SU-DHL-6 (cell line): Measurements from ENCODE around the gene COL4A2.

Experiments used
- H2AFZ ChIP-seq: fragments of 200-600 bp; sonication (generic); 2 replicates; pipeline ENCODE4 v1.6.1; 2014; ENCODE audit warnings: low read depth, mild to moderate bottlenecking, moderate library complexity, mixed read lengths, antibody characterized with exemption, low read length; ENCODE audit not compliant: severe bottlenecking
- H3F3A ChIP-seq: fragments of 200-600 bp; shearing (Covaris generic); 2 replicates; pipeline ENCODE4 v1.6.0; 2016; ENCODE audit warnings: antibody characterized with exemption, mild to moderate bottlenecking; ENCODE audit not compliant: insufficient read depth
- H3K27ac ChIP-seq: fragments of 200-600 bp; sonication (generic); 2 replicates; pipeline ENCODE4 v1.5.1; 2016; ENCODE audit warnings: low read depth, mild to moderate bottlenecking, low read length, moderate library complexity, mixed read lengths
- H3K27me3 ChIP-seq: fragments of 200-600 bp; sonication (generic), shearing (Covaris generic); 2 replicates; pipeline ENCODE4 v1.6.0; 2014; ENCODE audit warnings: mild to moderate bottlenecking, low read length
- H3K36me3 ChIP-seq: fragments of 200-600 bp; sonication (generic); 2 replicates; pipeline ENCODE4 v1.6.1; 2014; ENCODE audit warnings: mild to moderate bottlenecking, low read length, mixed read lengths
- H3K4me2 ChIP-seq: fragments of 300-600, 200-600 bp; shearing (Covaris generic), sonication (generic); 2 replicates; pipeline ENCODE4 v1.6.0; 2014; ENCODE audit warnings: low read length, low read depth, mild to moderate bottlenecking; ENCODE audit not compliant: poor library complexity, severe bottlenecking
- H3K4me3 ChIP-seq: fragments of 200-600 bp; sonication (generic); 2 replicates; pipeline ENCODE4 v1.5.1; 2014; ENCODE audit warnings: antibody characterized with exemption, low read length, mild to moderate bottlenecking, mixed read lengths; ENCODE audit not compliant: insufficient read depth, poor library complexity, severe bottlenecking
- H3K79me2 ChIP-seq: fragments of 200-600 bp; sonication (generic); 2 replicates; pipeline ENCODE4 v1.6.1; 2014; ENCODE audit warnings: mild to moderate bottlenecking, low read length, moderate library complexity; ENCODE audit not compliant: insufficient read depth
- H3K9ac ChIP-seq: fragments of 200-600 bp; sonication (generic); 2 replicates; pipeline ENCODE4 v1.7.0; 2014; ENCODE audit warnings: mild to moderate bottlenecking, low read length
- H3K9me2 ChIP-seq: fragments of 200-600 bp; sonication (generic); replicated peaks from 2 replicates; pipeline ENCODE4 v1.6.1; 2014; ENCODE audit warnings: low read length; ENCODE audit not compliant: insufficient read depth
- H3K9me3 ChIP-seq: fragments of 200-600 bp; sonication (generic); 2 replicates; pipeline ENCODE4 v1.6.1; 2014; ENCODE audit warnings: low read length, mixed read lengths; ENCODE audit not compliant: insufficient read depth
- H4K20me1 ChIP-seq: fragments of 200-600 bp; sonication (generic); 2 replicates; pipeline ENCODE4 v1.6.1; 2014; ENCODE audit warnings: low read depth, mild to moderate bottlenecking, antibody characterized with exemption, low read length, moderate library complexity, mixed read lengths
- EZH2phosphoT487 ChIP-seq: fragments of 200-600 bp; sonication (generic), shearing (Covaris generic); conservative IDR thresholded peaks from 2 replicates; pipeline ENCODE4 v1.6.1; 2018; ENCODE audit warnings: mild to moderate bottlenecking, antibody characterized with exemption, low read length, moderate library complexity, mixed read lengths
- TF ChIP-seq, protein P1 (sequence below): fragments of 200-600 bp; sonication (generic); IDR thresholded peaks from one replicate; pipeline ENCODE4 v1.5.1; 2017; ENCODE audit warnings: antibody characterized with exemption, mild to moderate bottlenecking, low read length, moderate library complexity; ENCODE audit not compliant: insufficient read depth, poor library complexity, severe bottlenecking

COL4A2 gene

DNA sequence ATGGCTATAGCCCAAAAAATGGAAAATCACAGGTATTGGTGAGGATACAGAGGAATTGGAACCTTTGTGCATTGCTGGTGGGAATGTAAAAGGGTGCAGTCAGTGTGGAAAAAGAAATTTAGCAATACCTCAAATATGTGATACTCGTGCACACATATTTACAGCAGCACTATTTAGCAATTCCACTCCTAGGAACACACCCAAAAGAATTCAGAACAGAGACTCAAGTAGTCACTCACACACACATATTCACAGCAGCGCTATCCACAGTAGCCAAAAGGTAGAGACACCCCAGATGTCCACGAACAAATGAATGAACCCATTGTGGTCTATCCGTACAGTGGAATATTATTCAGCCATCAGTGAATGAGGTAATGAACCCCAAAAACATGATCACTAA is 114.0 kb downstream of the COL4A2 start:
- Histone ChIP-seq H3K4me3 (no peak overlapping the region), H4K20me1 (no peaks in the 10 kb centered on the region), H3K79me2 (no peaks in the 10 kb centered on the region)

DNA sequence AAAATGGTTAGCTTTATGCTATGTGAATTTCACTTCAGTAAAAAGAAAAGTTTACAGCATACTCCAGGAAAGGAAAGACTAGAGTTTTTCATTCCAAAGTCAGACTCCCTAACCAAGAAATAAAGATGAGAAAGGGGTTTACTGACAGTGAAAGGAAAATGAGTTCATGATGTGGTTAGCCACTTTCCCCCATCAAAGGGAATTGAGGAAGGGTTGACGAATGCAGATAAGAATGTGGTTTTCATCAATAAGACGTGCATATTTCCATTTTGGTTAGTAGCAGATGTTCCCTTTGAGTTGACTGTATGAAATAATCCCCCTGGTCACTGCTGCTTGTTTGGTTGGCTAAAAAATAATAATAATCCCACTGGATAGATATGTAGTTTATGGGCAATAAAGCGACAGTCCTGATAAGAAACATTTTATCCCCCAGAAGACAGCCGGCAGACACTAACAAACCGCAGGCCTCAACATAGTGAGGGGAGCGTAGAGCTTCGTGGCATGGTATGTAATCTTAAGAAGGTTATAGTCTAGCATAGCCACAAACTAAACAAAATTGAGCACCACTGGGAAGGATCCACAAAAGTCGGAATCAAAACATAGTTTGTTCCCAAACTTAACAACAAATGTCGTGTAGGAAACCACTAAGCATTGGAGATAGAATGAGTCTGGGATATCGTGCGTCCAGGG is 114.8 kb downstream of the COL4A2 start:
- no peak overlapping the region for H3K4me2 ChIP-seq
- H4K20me1 ChIP-seq = no peaks in the 10 kb centered on the region
- no peaks in the 10 kb centered on the region for H3K9me3 ChIP-seq
- H3K27ac ChIP-seq = no peak overlapping the region
- TF ChIP-seq, protein P1, sequence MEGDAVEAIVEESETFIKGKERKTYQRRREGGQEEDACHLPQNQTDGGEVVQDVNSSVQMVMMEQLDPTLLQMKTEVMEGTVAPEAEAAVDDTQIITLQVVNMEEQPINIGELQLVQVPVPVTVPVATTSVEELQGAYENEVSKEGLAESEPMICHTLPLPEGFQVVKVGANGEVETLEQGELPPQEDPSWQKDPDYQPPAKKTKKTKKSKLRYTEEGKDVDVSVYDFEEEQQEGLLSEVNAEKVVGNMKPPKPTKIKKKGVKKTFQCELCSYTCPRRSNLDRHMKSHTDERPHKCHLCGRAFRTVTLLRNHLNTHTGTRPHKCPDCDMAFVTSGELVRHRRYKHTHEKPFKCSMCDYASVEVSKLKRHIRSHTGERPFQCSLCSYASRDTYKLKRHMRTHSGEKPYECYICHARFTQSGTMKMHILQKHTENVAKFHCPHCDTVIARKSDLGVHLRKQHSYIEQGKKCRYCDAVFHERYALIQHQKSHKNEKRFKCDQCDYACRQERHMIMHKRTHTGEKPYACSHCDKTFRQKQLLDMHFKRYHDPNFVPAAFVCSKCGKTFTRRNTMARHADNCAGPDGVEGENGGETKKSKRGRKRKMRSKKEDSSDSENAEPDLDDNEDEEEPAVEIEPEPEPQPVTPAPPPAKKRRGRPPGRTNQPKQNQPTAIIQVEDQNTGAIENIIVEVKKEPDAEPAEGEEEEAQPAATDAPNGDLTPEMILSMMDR = no peak
- no peak for TF ChIP-seq EZH2phosphoT487
- no peak overlapping the region for H2AFZ ChIP-seq
- H3K4me3 ChIP-seq = no peak overlapping the region
- H3K9ac ChIP-seq = no peak overlapping the region
- no peaks in the 10 kb centered on the region for H3K79me2 ChIP-seq
- no peaks in the 10 kb centered on the region for H3K36me3 ChIP-seq
- H3K9me2 ChIP-seq = no peaks in the 10 kb centered on the region
- no peaks in the 10 kb centered on the region for H3K27me3 ChIP-seq
- H3F3A ChIP-seq = no peaks in the 10 kb centered on the region

More for the DNA sequence above, 114.0 kb downstream of the COL4A2 start:
- no peak overlapping the region for H2AFZ ChIP-seq
- no peak overlapping the region for H3K9ac ChIP-seq
- no peak overlapping the region for H3K27ac ChIP-seq
- no peaks in the 10 kb centered on the region for H3F3A ChIP-seq
- TF ChIP-seq, protein P1 = no peak
- TF ChIP-seq EZH2phosphoT487 = no peak
- no peaks in the 10 kb centered on the region for H3K9me2 ChIP-seq
- H3K27me3 ChIP-seq = no peaks in the 10 kb centered on the region
- no peaks in the 10 kb centered on the region for H3K9me3 ChIP-seq
- no peaks in the 10 kb centered on the region for H3K36me3 ChIP-seq
- H3K4me2 ChIP-seq = no peak overlapping the region

DNA sequence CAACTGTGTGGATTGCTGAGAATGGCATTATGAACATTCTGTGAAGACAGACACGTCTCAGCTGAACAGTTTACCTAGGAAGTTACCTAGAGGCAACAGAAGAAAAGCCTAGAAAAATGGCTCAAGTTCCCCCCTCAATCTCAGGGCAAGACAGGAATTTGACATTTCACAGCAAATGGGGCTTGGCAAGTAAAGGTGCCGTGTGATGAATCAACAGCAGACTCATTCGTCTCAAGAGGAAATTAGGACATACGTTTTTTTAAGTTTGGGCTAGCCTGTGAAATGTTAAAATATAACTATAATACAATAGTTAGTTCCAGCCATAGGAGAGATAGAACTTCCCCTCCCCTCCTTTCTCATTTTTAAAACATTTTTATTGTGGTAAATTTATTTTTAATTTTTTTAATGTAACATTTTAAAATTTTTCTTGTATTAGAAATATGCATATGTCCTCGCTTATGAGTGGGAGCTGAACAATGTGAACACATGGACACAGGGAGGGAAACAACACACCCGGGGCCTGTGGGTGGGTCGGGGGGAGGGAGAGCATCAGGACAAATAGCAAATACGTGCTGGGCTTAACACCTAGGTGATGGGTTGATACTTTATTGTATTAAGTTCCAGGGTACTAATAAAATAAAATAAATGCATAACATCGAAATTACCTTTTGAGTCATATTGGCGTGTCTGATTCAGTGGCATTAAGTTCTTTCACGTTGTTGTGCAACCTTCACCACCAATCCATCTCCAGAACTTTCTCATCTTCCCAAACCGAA is 116.0 kb downstream of the COL4A2 start:
- Histone ChIP-seq H3K36me3 (no peaks in the 10 kb centered on the region), H3K9me2 (no peaks in the 10 kb centered on the region), H3K4me2 (no peak overlapping the region), H3K9ac (no peak overlapping the region), H3K27me3 (no peaks in the 10 kb centered on the region), H3K27ac (no peak overlapping the region), H2AFZ (no peak overlapping the region), H3K9me3 (no peaks in the 10 kb centered on the region), H3K79me2 (no peaks in the 10 kb centered on the region), H3F3A (no peaks in the 10 kb centered on the region), H3K4me3 (no peak overlapping the region), H4K20me1 (no peaks in the 10 kb centered on the region)
- TF ChIP-seq, protein P1 = no peak
- no peak for TF ChIP-seq EZH2phosphoT487
